PFSK-1 (cell line): ENCODE measurements around the gene ENDOV.

Source experiments
- FOXP2 ChIP-seq: optimal IDR thresholded peaks from 2 replicates; pipeline ENCODE3; 2011; ENCODE audit warnings: borderline replicate concordance, control low read depth, inconsistent platforms; ENCODE audit not compliant: insufficient read depth; ENCODE audit errors: extremely low read length, extremely low read depth
- POLR2AphosphoS5 ChIP-seq: IDR thresholded peaks from 2 replicates; pipeline ENCODE4 v1.6.1; 2012; ENCODE audit warnings: low read depth, mild to moderate bottlenecking, control low read depth, low read length, moderate library complexity
- SIN3A ChIP-seq: IDR thresholded peaks from 2 replicates; pipeline ENCODE4 v1.6.1; 2012; ENCODE audit warnings: mild to moderate bottlenecking, low read length, moderate library complexity, borderline replicate concordance; ENCODE audit not compliant: insufficient read depth
- TAF1 ChIP-seq: IDR thresholded peaks from 2 replicates; pipeline ENCODE4 v1.6.1; 2012; ENCODE audit warnings: low read length, control low read depth, borderline replicate concordance; ENCODE audit not compliant: insufficient read depth
- TF ChIP-seq, protein P1 (sequence below), 2 experiments: IDR thresholded peaks; 2 replicates each; pipeline versions ENCODE4 v1.6.1 to v1.8.0; 2011 to 2012; ENCODE audit warnings: low read depth in 2 of 2, low read length in 2 of 2, control low read depth in 1 of 2, inconsistent platforms in 1 of 2, mild to moderate bottlenecking in 1 of 2, moderate library complexity in 1 of 2; ENCODE audit not compliant: insufficient read depth in 1 of 2

ENDOV gene

DNA sequence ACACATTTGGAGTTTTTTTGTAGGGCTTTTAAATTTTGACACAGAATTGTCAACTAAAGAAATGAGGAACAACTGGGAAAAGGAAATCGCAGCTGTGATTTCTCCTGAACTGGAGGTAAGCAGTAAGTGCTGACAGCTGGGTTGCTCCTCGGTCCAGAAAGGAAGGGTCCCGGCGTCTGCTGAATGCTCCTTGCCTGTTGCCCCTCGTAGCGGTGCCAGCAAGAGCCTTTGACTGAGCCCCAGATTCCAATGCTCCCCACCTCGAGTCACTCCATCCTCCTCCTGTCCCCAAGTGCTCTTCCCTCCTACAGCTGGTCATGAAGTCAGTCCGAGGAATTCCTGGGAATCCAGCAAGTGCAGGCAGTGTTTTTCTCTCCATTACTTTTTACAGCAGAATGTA lies 32.0 kb upstream of the ENDOV start:
- TF ChIP-seq SIN3A (no peak), FOXP2 (no peak), POLR2AphosphoS5 (no peak), TAF1 (no peak)
- TF ChIP-seq, protein P1, sequence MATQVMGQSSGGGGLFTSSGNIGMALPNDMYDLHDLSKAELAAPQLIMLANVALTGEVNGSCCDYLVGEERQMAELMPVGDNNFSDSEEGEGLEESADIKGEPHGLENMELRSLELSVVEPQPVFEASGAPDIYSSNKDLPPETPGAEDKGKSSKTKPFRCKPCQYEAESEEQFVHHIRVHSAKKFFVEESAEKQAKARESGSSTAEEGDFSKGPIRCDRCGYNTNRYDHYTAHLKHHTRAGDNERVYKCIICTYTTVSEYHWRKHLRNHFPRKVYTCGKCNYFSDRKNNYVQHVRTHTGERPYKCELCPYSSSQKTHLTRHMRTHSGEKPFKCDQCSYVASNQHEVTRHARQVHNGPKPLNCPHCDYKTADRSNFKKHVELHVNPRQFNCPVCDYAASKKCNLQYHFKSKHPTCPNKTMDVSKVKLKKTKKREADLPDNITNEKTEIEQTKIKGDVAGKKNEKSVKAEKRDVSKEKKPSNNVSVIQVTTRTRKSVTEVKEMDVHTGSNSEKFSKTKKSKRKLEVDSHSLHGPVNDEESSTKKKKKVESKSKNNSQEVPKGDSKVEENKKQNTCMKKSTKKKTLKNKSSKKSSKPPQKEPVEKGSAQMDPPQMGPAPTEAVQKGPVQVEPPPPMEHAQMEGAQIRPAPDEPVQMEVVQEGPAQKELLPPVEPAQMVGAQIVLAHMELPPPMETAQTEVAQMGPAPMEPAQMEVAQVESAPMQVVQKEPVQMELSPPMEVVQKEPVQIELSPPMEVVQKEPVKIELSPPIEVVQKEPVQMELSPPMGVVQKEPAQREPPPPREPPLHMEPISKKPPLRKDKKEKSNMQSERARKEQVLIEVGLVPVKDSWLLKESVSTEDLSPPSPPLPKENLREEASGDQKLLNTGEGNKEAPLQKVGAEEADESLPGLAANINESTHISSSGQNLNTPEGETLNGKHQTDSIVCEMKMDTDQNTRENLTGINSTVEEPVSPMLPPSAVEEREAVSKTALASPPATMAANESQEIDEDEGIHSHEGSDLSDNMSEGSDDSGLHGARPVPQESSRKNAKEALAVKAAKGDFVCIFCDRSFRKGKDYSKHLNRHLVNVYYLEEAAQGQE (IDR thresholded peaks at IDR 0.05; ENCODE audit: insufficient read depth in 1 of 2, low read depth in 2 of 2, low read length in 2 of 2): no peak

- TF ChIP-seq FOXP2 (no peak), TAF1 (no peak)
Observed at GRCh38 chr17:80384078-80384960, 30.6 kb upstream of the ENDOV start.

DNA sequence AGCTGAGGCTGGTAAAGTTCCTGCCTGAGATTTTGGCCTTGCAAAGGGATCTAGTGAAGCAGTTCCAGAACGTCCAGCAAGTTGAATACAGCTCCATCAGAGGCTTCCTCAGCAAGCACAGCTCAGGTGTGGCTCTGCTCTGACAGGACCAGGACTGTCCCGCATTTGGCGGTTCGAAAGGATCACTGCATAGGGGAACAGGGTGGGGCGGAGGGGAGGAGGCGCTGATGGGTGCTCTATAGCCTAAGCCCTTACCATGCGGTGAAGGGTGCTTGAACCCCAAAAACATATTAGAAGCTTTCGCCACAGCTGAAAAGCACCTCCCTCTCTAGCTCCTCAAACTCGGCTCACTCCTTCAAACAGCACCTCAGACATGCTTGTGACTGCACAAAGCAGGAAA lies 29.9 kb upstream of the ENDOV start:
- TF ChIP-seq TAF1 (no peak), POLR2AphosphoS5 (no peak), SIN3A (no peak)
- TF ChIP-seq, protein P1 (IDR thresholded peaks at IDR 0.05; ENCODE audit: insufficient read depth in 1 of 2, low read depth in 2 of 2, low read length in 2 of 2): no peak

DNA sequence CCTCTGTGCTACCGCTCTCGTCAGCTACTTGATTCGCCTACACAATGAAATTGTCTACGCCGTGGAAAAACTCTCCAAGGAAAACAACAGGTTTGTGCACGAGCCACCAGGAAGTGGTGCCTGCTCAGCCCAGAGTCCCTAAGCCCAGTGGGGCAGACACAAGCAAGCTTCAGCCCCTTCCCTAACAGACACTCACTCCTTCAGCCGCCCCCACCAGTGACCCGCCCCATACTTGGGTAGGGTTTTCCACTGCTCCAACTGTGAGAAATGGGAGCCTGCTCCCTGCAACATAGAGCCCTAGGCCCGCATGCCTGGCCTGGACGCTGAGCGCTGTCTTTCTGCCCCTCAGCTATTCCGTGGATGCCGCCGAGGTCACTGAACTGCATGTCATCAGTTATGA lies 28.6 kb upstream of the ENDOV start:
- TF ChIP-seq, protein P1 (IDR thresholded peaks at IDR 0.05; ENCODE audit: insufficient read depth in 1 of 2, low read depth in 2 of 2, low read length in 2 of 2): no peak
- TF ChIP-seq FOXP2 (no peak), TAF1 (no peak), POLR2AphosphoS5 (no peak), SIN3A (no peak)

- TF ChIP-seq SIN3A: no peak
- no peak for TF ChIP-seq TAF1
- no peak for TF ChIP-seq POLR2AphosphoS5
- no peak for TF ChIP-seq FOXP2
- TF ChIP-seq, protein P1 (IDR thresholded peaks at IDR 0.05; ENCODE audit: insufficient read depth in 1 of 2, low read depth in 2 of 2, low read length in 2 of 2): no peak
Observed at GRCh38 chr17:80387071-80387470, 27.9 kb upstream of the ENDOV start.
